WERI-Rb-1 (cell line): ENCODE results near the gene RNF17.
A peak's percentile ranks its signal among the peaks of the same experiment; 100 is the strongest.

Source experiments
- DNase-seq: peaks from one replicate; pipeline ENCODE4 v3.0.0-alpha.2; 2020
- H3K27ac ChIP-seq: fragments of 250-450 bp; sonication (Bioruptor Pico); 2 replicates; pipeline ENCODE4 v1.5.1; 2020; ENCODE audit warnings: mild to moderate bottlenecking, moderate library complexity
- H3K27me3 ChIP-seq: fragments of 250-450 bp; sonication (Bioruptor Pico); 2 replicates; pipeline ENCODE4 v1.5.1; 2021; ENCODE audit warnings: mild to moderate bottlenecking, low read depth, moderate library complexity; ENCODE audit not compliant: insufficient read depth, severe bottlenecking
- H3K36me3 ChIP-seq: fragments of 250-450 bp; sonication (Bioruptor Pico); 2 replicates; pipeline ENCODE4 v1.5.1; 2020; ENCODE audit warnings: mild to moderate bottlenecking, moderate library complexity
- H3K4me3 ChIP-seq: 2 replicates; pipeline ENCODE4 v1.5.1; 2011; ENCODE audit warnings: low read depth, mild to moderate bottlenecking, control low read depth, low read length
- H3K9me3 ChIP-seq: fragments of 250-450 bp; sonication (Bioruptor Pico); 2 replicates; pipeline ENCODE4 v1.5.1; 2021; ENCODE audit warnings: mild to moderate bottlenecking, moderate library complexity; ENCODE audit not compliant: severe bottlenecking
- CTCF ChIP-seq: IDR thresholded peaks from 2 replicates; pipeline ENCODE4 v1.5.1; 2011; ENCODE audit warnings: low read depth, mild to moderate bottlenecking, control low read depth, inconsistent platforms, low read length

The RNF17 gene

GRCh38 chr13:24910502-24911132, 146.6 kb downstream of the RNF17 start:
- Histone ChIP-seq H3K27ac (no peak overlapping the region), H3K4me3 (no peak overlapping the region), H3K27me3 (no peaks in the 10 kb centered on the region), H3K9me3 (no peaks in the 10 kb centered on the region), H3K36me3 (peaks cover 72% of the 10 kb centered on the region)
- no peak for TF ChIP-seq CTCF
- DNase-seq = no peak

GRCh38 chr13:24911133-24911908, 147.4 kb downstream of the RNF17 start:
- Histone ChIP-seq H3K27ac (no peak overlapping the region), H3K9me3 (no peaks in the 10 kb centered on the region), H3K4me3 (no peak overlapping the region), H3K27me3 (no peaks in the 10 kb centered on the region), H3K36me3 (peaks cover 65% of the 10 kb centered on the region)
- no peak for DNase-seq
- no peak for TF ChIP-seq CTCF

DNA sequence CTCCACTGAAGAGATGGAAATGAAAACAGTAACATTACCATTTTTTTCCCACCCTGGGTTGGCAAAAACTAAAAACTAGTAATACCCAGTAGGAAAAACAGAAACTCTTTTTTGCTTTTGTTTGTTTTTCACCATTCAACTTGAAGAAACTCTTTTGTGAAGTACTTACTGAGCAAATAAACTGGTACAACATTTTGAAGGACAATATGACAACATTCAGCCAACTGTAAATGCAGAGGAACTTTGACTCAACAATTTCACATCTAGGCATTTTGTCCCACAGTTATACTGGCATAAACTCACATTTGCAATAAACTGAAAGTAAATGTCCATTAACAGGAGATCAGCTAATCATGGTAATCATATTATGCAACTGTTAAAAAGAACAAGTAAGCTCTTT, 152.5 kb downstream of the RNF17 start:
- H3K27ac ChIP-seq = no peak overlapping the region
- TF ChIP-seq CTCF = no peak
- H3K4me3 ChIP-seq = no peak overlapping the region
- peaks cover 16% of the 10 kb centered on the region for H3K36me3 ChIP-seq
- no peaks in the 10 kb centered on the region for H3K27me3 ChIP-seq
- no peaks in the 10 kb centered on the region for H3K9me3 ChIP-seq
- DNase-seq = no peak

DNA sequence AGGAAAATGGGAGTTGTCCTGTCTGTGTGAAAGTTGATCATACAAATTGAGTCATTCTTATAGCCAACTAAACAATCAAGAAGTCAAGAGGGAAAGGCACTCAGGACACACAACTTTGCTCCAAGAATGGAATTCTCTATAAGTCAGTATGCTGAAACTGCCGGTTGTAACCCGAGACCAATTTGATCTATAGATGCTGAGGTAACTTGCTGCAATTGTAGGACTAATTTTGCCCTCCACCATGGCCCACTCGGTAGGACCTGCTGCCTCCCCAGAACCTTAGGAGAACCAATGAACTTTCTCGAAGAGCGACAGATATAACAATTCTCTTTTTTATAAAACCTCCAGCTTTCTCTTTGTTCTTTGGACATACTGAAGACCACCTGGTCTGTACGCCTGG, 157.0 kb downstream of the RNF17 start:
- Histone ChIP-seq H3K27ac (no peak overlapping the region), H3K4me3 (no peak overlapping the region), H3K36me3 (peaks cover 4% of the 10 kb centered on the region; the same call in 1 of the 2 replicates), H3K27me3 (no peaks in the 10 kb centered on the region), H3K9me3 (no peaks in the 10 kb centered on the region)
- TF ChIP-seq CTCF = no peak
- DNase-seq = no peak

GRCh38 chr13:24921881-24922280, 157.9 kb downstream of the RNF17 start:
- Histone ChIP-seq H3K36me3 (peaks cover 4% of the 10 kb centered on the region; the same call in 1 of the 2 replicates), H3K4me3 (peak overlapping the region; percentile 84), H3K27me3 (no peaks in the 10 kb centered on the region), H3K27ac (peak overlapping the region; percentile 81), H3K9me3 (no peaks in the 10 kb centered on the region)
- DNase-seq = no peak
- no peak for TF ChIP-seq CTCF
